ENCODE results near the gene METAP1.
"Not testable (repeated sequence)": the region's sequence is repeated elsewhere in the genome, so short reads cannot be mapped to it uniquely, and the experiment has no call there.

Gene METAP1

DNA sequence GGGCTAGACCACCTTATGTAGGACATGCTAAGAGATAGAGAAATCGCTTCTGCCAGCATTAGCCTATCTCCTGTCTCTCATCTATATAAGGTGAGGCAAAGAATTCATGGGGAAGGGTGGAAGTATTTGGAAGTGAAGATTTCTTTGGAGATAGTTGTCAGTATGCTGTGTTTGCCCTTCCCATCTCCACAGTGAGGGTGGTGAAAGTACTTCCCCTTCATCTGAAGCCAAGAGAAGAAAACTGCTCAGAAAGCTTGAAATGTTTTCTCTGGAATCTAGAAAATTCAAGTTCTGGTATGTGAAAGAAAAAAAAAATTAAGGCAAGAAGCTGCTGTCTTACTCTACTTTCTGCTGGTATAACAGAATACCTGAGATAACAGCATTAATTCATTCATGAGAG lies 105.4 kb downstream of the METAP1 start:
- no peak for DNase-seq (ENCODE audit: low spot score)
- TF ChIP-seq, protein P1, sequence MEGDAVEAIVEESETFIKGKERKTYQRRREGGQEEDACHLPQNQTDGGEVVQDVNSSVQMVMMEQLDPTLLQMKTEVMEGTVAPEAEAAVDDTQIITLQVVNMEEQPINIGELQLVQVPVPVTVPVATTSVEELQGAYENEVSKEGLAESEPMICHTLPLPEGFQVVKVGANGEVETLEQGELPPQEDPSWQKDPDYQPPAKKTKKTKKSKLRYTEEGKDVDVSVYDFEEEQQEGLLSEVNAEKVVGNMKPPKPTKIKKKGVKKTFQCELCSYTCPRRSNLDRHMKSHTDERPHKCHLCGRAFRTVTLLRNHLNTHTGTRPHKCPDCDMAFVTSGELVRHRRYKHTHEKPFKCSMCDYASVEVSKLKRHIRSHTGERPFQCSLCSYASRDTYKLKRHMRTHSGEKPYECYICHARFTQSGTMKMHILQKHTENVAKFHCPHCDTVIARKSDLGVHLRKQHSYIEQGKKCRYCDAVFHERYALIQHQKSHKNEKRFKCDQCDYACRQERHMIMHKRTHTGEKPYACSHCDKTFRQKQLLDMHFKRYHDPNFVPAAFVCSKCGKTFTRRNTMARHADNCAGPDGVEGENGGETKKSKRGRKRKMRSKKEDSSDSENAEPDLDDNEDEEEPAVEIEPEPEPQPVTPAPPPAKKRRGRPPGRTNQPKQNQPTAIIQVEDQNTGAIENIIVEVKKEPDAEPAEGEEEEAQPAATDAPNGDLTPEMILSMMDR (IDR thresholded peaks at IDR 0.05; ENCODE audit: borderline replicate concordance, control extremely low read depth, extremely low read depth, insufficient read depth, missing control alignments) = no peak
- in situ Hi-C loops (cut with MboI; ENCODE audit: low sequenced_read_pairs, unreplicated experiment) = loop anchor here (25.0 kb wide), 2 partner anchors 311 to 711 kb away; partner anchors contain the start of gene DAPP1

DNA sequence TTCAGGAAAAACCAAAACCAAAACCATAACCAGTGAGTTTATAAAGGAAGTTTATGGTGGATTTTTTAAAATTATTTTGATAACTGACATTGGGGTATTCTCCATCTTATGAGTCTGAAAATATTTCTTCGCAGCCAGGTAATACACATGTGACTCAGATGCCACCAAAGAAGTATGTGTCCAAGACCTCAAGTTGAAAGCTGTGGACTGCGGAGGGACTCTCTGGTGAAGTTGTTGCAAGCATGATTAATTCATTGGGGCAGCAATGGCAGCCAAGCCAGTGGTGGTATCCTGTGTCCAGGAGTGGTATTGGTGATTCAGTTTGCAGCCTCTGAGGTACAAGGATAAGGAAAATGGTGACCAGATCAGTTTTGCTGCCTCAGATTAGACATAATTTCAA lies 107.1 kb downstream of the METAP1 start:
- in situ Hi-C loops (cut with MboI; ENCODE audit: low sequenced_read_pairs, unreplicated experiment) = loop anchor here (25.0 kb wide), 2 partner anchors 310 to 710 kb away; partner anchors contain the start of gene DAPP1
- DNase-seq (ENCODE audit: low spot score) = no peak
- TF ChIP-seq, protein P1 (IDR thresholded peaks at IDR 0.05; ENCODE audit: borderline replicate concordance, control extremely low read depth, extremely low read depth, insufficient read depth, missing control alignments) = no peak

DNA sequence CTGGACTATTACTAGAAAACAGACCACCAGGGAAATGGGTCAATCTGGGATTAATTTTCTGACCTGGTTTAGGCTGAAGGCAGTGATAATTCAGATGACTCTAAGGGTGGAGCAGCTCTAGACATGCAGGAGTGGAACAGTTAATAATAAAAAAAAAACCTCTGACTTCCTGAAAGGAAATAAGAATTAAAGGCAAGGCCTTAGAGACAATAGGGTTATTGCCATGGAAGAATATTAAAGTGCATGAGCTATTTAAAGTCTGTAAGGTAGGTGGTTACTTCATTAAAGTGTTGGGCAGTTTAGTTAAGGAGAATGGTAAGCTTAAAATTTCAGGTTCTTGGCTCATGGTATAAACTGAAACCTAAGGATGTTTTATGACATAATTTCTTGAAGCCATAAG lies 107.6 kb downstream of the METAP1 start:
- DNase-seq (ENCODE audit: low spot score) = no peak
- TF ChIP-seq, protein P1 (IDR thresholded peaks at IDR 0.05; ENCODE audit: borderline replicate concordance, control extremely low read depth, extremely low read depth, insufficient read depth, missing control alignments) = no peak
- in situ Hi-C loops (cut with MboI; ENCODE audit: low sequenced_read_pairs, unreplicated experiment) = loop anchor here (25.0 kb wide), 2 partner anchors 309 to 709 kb away; partner anchors contain the start of gene DAPP1

DNA sequence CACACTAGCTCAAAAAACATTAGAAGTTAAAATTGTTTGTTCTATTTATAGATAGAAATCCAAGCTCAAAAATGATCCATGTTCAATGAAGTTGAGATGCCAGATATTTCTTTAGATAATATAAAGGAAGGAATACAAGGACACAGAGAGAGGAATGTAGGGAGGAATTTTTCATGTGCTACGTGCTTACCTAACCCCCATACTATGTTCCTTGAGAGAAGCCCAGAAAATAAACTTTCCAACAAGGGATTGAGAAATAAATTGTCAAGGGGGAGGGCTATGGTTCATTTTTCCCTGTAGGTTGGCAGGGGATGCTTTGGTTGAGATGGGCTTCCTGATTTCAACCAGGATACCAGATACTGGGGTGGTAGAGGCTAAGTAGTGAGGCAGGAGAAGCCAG lies 108.6 kb downstream of the METAP1 start:
- TF ChIP-seq, protein P1 (IDR thresholded peaks at IDR 0.05; ENCODE audit: borderline replicate concordance, control extremely low read depth, extremely low read depth, insufficient read depth, missing control alignments) = no peak
- in situ Hi-C loops (cut with MboI; ENCODE audit: low sequenced_read_pairs, unreplicated experiment) = loop anchor here (25.0 kb wide), 2 partner anchors 308 to 708 kb away; partner anchors contain the start of gene DAPP1
- DNase-seq (ENCODE audit: low spot score) = no peak

DNA sequence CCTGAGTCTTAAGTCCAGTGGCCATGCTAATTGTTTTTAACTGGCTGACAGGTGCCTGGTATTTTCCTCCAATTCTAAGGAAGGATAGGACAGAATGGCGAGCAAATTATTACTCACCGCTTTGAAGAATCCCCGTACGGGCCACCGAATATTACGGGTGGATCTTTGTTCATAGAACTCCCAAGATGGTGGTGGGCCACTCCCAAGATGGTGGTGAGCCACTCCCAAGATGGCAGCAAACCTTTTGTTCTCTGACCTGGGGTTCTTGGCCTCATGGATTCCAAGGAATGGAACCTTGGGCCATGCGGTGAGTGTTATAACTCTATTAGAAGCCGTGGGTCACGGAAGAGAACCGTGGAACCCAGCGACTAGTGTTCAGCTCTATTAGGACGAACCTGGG lies 113.8 kb downstream of the METAP1 start:
- not testable (repeated sequence) for DNase-seq (ENCODE audit: low spot score)
- in situ Hi-C loops (cut with MboI; ENCODE audit: low sequenced_read_pairs, unreplicated experiment) = loop anchor here (25.0 kb wide), 2 partner anchors 303 to 703 kb away; partner anchors contain the start of gene DAPP1
